ENCODE measurements around the gene ALMS1. TPM values are rescaled to one million over a fixed set of nuclear protein-coding genes. Genes with fewer than 3 reads are reported as not detected.

ALMS1 gene
- total RNA-seq, 5 donors from 2014 or later (not counting 1 experiment from before 2014, with no cell fraction given): 25.1 to 31.1 (median 27.3) TPM

- peaks cover 27% of the 10 kb centered on the region for H3K36me3 Mint-ChIP-seq
- POLR2A ChIA-PET: no interaction called here
- Histone ChIP-seq H3K4me1 (ENCODE audit: control insufficient read depth in 1 of 2, extremely low read depth in 1 of 2, insufficient read depth in 2 of 2, low read length in 2 of 2) (no peaks in the 10 kb centered on the region), H3K9me3 (no peaks in the 10 kb centered on the region), H3K27me3 (replicated peaks in 1 of 2; ENCODE audit: control insufficient read depth in 2 of 2, extremely low read depth in 1 of 2, insufficient read depth in 2 of 2, low read length in 1 of 2) (no peaks in the 10 kb centered on the region), H3K36me3 (ENCODE audit: control insufficient read depth in 2 of 2, extremely low read depth in 1 of 2, insufficient read depth in 1 of 2, low read length in 1 of 2) (peaks cover 0 to 10% of the 10 kb centered on the region in 2 donors), H3K27ac (ENCODE audit: low read length) (no peak overlapping the region), H3K4me3 (ENCODE audit: control insufficient read depth in 1 of 2, extremely low read depth in 1 of 2, low read length in 1 of 2) (no peak overlapping the region)
- H3K27me3 Mint-ChIP-seq: no peaks in the 10 kb centered on the region
- H3K27ac Mint-ChIP-seq: no peak overlapping the region
- DNase-seq (no peak), ATAC-seq (replicated peaks in 1 of 4) (no peak)
- H3K4me3 Mint-ChIP-seq: no peak overlapping the region
- CTCF ChIA-PET: interaction anchor here in 1 of 2 donors (0.7 kb wide), 1 partner anchor 177 kb away, joined by 4 read pairs; no protein-coding TSS in a partner anchor
- H3K9me3 Mint-ChIP-seq: no peaks in the 10 kb centered on the region
- H3K4me1 Mint-ChIP-seq: peaks cover 0 to 11% (median 2%) of the 10 kb centered on the region in 3 donors
- no CpG with 5 or more reads among the region's 3 CpGs for WGBS (ENCODE audit: insufficient coverage)
Observed at GRCh38 chr2:73414696-73415095, 29.1 kb downstream of the ALMS1 start.

GRCh38 chr2:73415906-73416305 lies 30.3 kb downstream of the ALMS1 start:
- CTCF ChIA-PET: no interaction called here
- POLR2A ChIA-PET: no interaction called here
- Histone ChIP-seq H3K27ac (ENCODE audit: low read length) (no peak overlapping the region), H3K36me3 (ENCODE audit: control insufficient read depth in 2 of 2, extremely low read depth in 1 of 2, insufficient read depth in 1 of 2, low read length in 1 of 2) (peaks cover 0 to 8% of the 10 kb centered on the region in 2 donors), H3K4me1 (ENCODE audit: control insufficient read depth in 1 of 2, extremely low read depth in 1 of 2, insufficient read depth in 2 of 2, low read length in 2 of 2) (no peaks in the 10 kb centered on the region), H3K4me3 (ENCODE audit: control insufficient read depth in 1 of 2, extremely low read depth in 1 of 2, low read length in 1 of 2) (no peak overlapping the region), H3K27me3 (replicated peaks in 1 of 2; ENCODE audit: control insufficient read depth in 2 of 2, extremely low read depth in 1 of 2, insufficient read depth in 2 of 2, low read length in 1 of 2) (no peaks in the 10 kb centered on the region), H3K9me3 (no peaks in the 10 kb centered on the region)
- WGBS (ENCODE audit: insufficient coverage): 100% methylated on average over 1 of the region's 2 CpGs
- Mint-ChIP-seq H3K27ac (no peak overlapping the region), H3K9me3 (no peaks in the 10 kb centered on the region), H3K27me3 (no peaks in the 10 kb centered on the region), H3K4me3 (no peak overlapping the region), H3K36me3 (peaks cover 30% of the 10 kb centered on the region), H3K4me1 (peaks cover 0 to 11% (median 2%) of the 10 kb centered on the region in 3 donors)
- no peak for DNase-seq
- ATAC-seq (replicated peaks in 1 of 4): no peak

- H3K9me3 Mint-ChIP-seq: no peaks in the 10 kb centered on the region
- 97% methylated on average over 7 of the region's 7 CpGs for WGBS (ENCODE audit: insufficient coverage)
- no peak overlapping the region for H3K27ac Mint-ChIP-seq
- Histone ChIP-seq H3K27ac (ENCODE audit: low read length) (no peak overlapping the region), H3K27me3 (replicated peaks in 1 of 2; ENCODE audit: control insufficient read depth in 2 of 2, extremely low read depth in 1 of 2, insufficient read depth in 2 of 2, low read length in 1 of 2) (no peaks in the 10 kb centered on the region), H3K4me1 (ENCODE audit: control insufficient read depth in 1 of 2, extremely low read depth in 1 of 2, insufficient read depth in 2 of 2, low read length in 2 of 2) (no peaks in the 10 kb centered on the region), H3K36me3 (ENCODE audit: control insufficient read depth in 2 of 2, extremely low read depth in 1 of 2, insufficient read depth in 1 of 2, low read length in 1 of 2) (peaks cover 0 to 7% of the 10 kb centered on the region in 2 donors), H3K9me3 (no peaks in the 10 kb centered on the region), H3K4me3 (ENCODE audit: control insufficient read depth in 1 of 2, extremely low read depth in 1 of 2, low read length in 1 of 2) (no peak overlapping the region)
- POLR2A ChIA-PET: no interaction called here
- no peaks in the 10 kb centered on the region for H3K27me3 Mint-ChIP-seq
- peaks cover 24% of the 10 kb centered on the region for H3K36me3 Mint-ChIP-seq
- H3K4me3 Mint-ChIP-seq: no peak overlapping the region
- peaks cover 0 to 2% (median 0%) of the 10 kb centered on the region in 3 donors for H3K4me1 Mint-ChIP-seq
- no peak for ATAC-seq (replicated peaks in 1 of 4)
- CTCF ChIA-PET: no interaction called here
- no peak for DNase-seq
Observed at GRCh38 chr2:73418343-73418742, 32.7 kb downstream of the ALMS1 start.

- Histone ChIP-seq H3K36me3 (ENCODE audit: control insufficient read depth in 2 of 2, extremely low read depth in 1 of 2, insufficient read depth in 1 of 2, low read length in 1 of 2) (peaks cover 0 to 14% of the 10 kb centered on the region in 2 donors), H3K27me3 (replicated peaks in 1 of 2; ENCODE audit: control insufficient read depth in 2 of 2, extremely low read depth in 1 of 2, insufficient read depth in 2 of 2, low read length in 1 of 2) (no peaks in the 10 kb centered on the region), H3K4me3 (ENCODE audit: control insufficient read depth in 1 of 2, extremely low read depth in 1 of 2, low read length in 1 of 2) (no peak overlapping the region), H3K9me3 (no peaks in the 10 kb centered on the region), H3K4me1 (ENCODE audit: control insufficient read depth in 1 of 2, extremely low read depth in 1 of 2, insufficient read depth in 2 of 2, low read length in 2 of 2) (no peaks in the 10 kb centered on the region), H3K27ac (ENCODE audit: low read length) (no peak overlapping the region)
- Mint-ChIP-seq H3K27ac (no peak overlapping the region), H3K27me3 (no peaks in the 10 kb centered on the region), H3K4me3 (no peak overlapping the region), H3K9me3 (no peaks in the 10 kb centered on the region), H3K36me3 (peaks cover 57% of the 10 kb centered on the region), H3K4me1 (peaks cover 0 to 2% (median 0%) of the 10 kb centered on the region in 3 donors)
- CTCF ChIA-PET: no interaction called here
- no peak for ATAC-seq (replicated peaks in 1 of 4)
- WGBS (ENCODE audit: insufficient coverage): 93% methylated on average over 1 of the region's 3 CpGs
- no peak for DNase-seq
- POLR2A ChIA-PET: no interaction called here
Observed at GRCh38 chr2:73423913-73424312, 38.3 kb downstream of the ALMS1 start.

GRCh38 chr2:73426176-73426575 lies 40.5 kb downstream of the ALMS1 start:
- no peak for DNase-seq
- Mint-ChIP-seq H3K9me3 (no peaks in the 10 kb centered on the region), H3K27me3 (no peaks in the 10 kb centered on the region), H3K27ac (no peak overlapping the region), H3K4me3 (no peak overlapping the region), H3K4me1 (peaks cover 0 to 2% (median 0%) of the 10 kb centered on the region in 3 donors), H3K36me3 (peaks cover 47% of the 10 kb centered on the region)
- WGBS (ENCODE audit: insufficient coverage): 100% methylated on average over 1 of the region's 3 CpGs
- H3K4me1 ChIP-seq (ENCODE audit: control insufficient read depth in 1 of 2, extremely low read depth in 1 of 2, insufficient read depth in 2 of 2, low read length in 2 of 2): no peaks in the 10 kb centered on the region
- peaks cover 0 to 7% of the 10 kb centered on the region in 2 donors for H3K36me3 ChIP-seq (ENCODE audit: control insufficient read depth in 2 of 2, extremely low read depth in 1 of 2, insufficient read depth in 1 of 2, low read length in 1 of 2)
- CTCF ChIA-PET: no interaction called here
- H3K27ac ChIP-seq (ENCODE audit: low read length): no peak overlapping the region
- H3K4me3 ChIP-seq (ENCODE audit: control insufficient read depth in 1 of 2, extremely low read depth in 1 of 2, low read length in 1 of 2): no peak overlapping the region
- ATAC-seq (replicated peaks in 1 of 4): no peak
- H3K27me3 ChIP-seq (replicated peaks in 1 of 2; ENCODE audit: control insufficient read depth in 2 of 2, extremely low read depth in 1 of 2, insufficient read depth in 2 of 2, low read length in 1 of 2): no peaks in the 10 kb centered on the region
- POLR2A ChIA-PET: no interaction called here
- no peaks in the 10 kb centered on the region for H3K9me3 ChIP-seq

- H3K4me1 ChIP-seq (ENCODE audit: control insufficient read depth in 1 of 2, extremely low read depth in 1 of 2, insufficient read depth in 2 of 2, low read length in 2 of 2): no peaks in the 10 kb centered on the region
- ATAC-seq (replicated peaks in 1 of 4) (no peak), DNase-seq (no peak)
- peaks cover 0 to 8% (median 0%) of the 10 kb centered on the region in 3 donors for H3K9me3 Mint-ChIP-seq
- no peak overlapping the region for H3K27ac ChIP-seq (ENCODE audit: low read length)
- no peak overlapping the region for H3K27ac Mint-ChIP-seq
- H3K4me3 Mint-ChIP-seq: no peak overlapping the region
- H3K27me3 Mint-ChIP-seq: no peaks in the 10 kb centered on the region
- CTCF ChIA-PET: no interaction called here
- no peak overlapping the region for H3K4me3 ChIP-seq (ENCODE audit: control insufficient read depth in 1 of 2, extremely low read depth in 1 of 2, low read length in 1 of 2)
- peaks cover 0 to 24% of the 10 kb centered on the region in 2 donors for H3K36me3 ChIP-seq (ENCODE audit: control insufficient read depth in 2 of 2, extremely low read depth in 1 of 2, insufficient read depth in 1 of 2, low read length in 1 of 2)
- H3K27me3 ChIP-seq (replicated peaks in 1 of 2; ENCODE audit: control insufficient read depth in 2 of 2, extremely low read depth in 1 of 2, insufficient read depth in 2 of 2, low read length in 1 of 2): no peaks in the 10 kb centered on the region
- peaks cover 6% of the 10 kb centered on the region for H3K9me3 ChIP-seq
- POLR2A ChIA-PET: interaction anchor here in 1 of 2 donors (0.5 kb wide), 1 partner anchor 121 kb away, joined by 3 read pairs; no protein-coding TSS in a partner anchor
- H3K36me3 Mint-ChIP-seq: peaks cover 19% of the 10 kb centered on the region
- no peaks in the 10 kb centered on the region for H3K4me1 Mint-ChIP-seq
- WGBS (ENCODE audit: insufficient coverage): no CpG with 5 or more reads among the region's 1 CpG
Observed at GRCh38 chr2:73436019-73436418, 50.4 kb downstream of the ALMS1 start.

- no CpG with 5 or more reads among the region's 3 CpGs for WGBS (ENCODE audit: insufficient coverage)
- Histone ChIP-seq H3K27me3 (replicated peaks in 1 of 2; ENCODE audit: control insufficient read depth in 2 of 2, extremely low read depth in 1 of 2, insufficient read depth in 2 of 2, low read length in 1 of 2) (no peaks in the 10 kb centered on the region), H3K27ac (ENCODE audit: low read length) (no peak overlapping the region), H3K4me3 (ENCODE audit: control insufficient read depth in 1 of 2, extremely low read depth in 1 of 2, low read length in 1 of 2) (no peak overlapping the region), H3K9me3 (no peaks in the 10 kb centered on the region), H3K4me1 (ENCODE audit: control insufficient read depth in 1 of 2, extremely low read depth in 1 of 2, insufficient read depth in 2 of 2, low read length in 2 of 2) (no peaks in the 10 kb centered on the region), H3K36me3 (ENCODE audit: control insufficient read depth in 2 of 2, extremely low read depth in 1 of 2, insufficient read depth in 1 of 2, low read length in 1 of 2) (peaks cover 2 to 21% of the 10 kb centered on the region in 2 donors)
- Mint-ChIP-seq H3K4me1 (no peaks in the 10 kb centered on the region), H3K27ac (no peak overlapping the region), H3K36me3 (peaks cover 82% of the 10 kb centered on the region), H3K4me3 (no peak overlapping the region), H3K27me3 (no peaks in the 10 kb centered on the region), H3K9me3 (no peaks in the 10 kb centered on the region)
- ChIA-PET POLR2A (no interaction called here), CTCF (interaction anchor here in 1 of 2 donors (0.5 kb wide), 1 partner anchor 84 kb away, joined by 3 read pairs; no protein-coding TSS in a partner anchor)
- no peak for ATAC-seq (replicated peaks in 1 of 4)
- DNase-seq: no peak
Observed at GRCh38 chr2:73444202-73444601, 58.6 kb downstream of the ALMS1 start.
